H1 (cell line): ENCODE measurements around the gene MX1. TPM values are rescaled to one million over a fixed set of nuclear protein-coding genes. Genes with fewer than 3 reads are reported as not detected.

Experiments
- CTCF ChIA-PET: fragments of 300-600 bp; sonication (Branson Sonifier 250); formaldehyde crosslinking; loops from one replicate; lab custom pipeline; 2021; ENCODE audit not compliant: partially characterized antibody; lab: Charles Lee
- POLR2A ChIA-PET: fragments of 300-600 bp; sonication (Branson Sonifier 250); formaldehyde crosslinking; loops from one replicate; lab custom pipeline; 2021; ENCODE audit warnings: inconsistent platforms; ENCODE audit not compliant: partially characterized antibody; lab: Charles Lee
- DNase-seq, 2 experiments: peaks; one replicate each; pipeline versions ENCODE4 v3.0.0 to v3.0.0-alpha.2; 2010 to 2022; ENCODE audit warnings: low spot score in 2 of 2, low read depth in 1 of 2, mixed read lengths in 1 of 2
- FAIRE-seq: peaks from 2 replicates; lab custom pipeline; 2011; peaks lifted over from hg19 to GRCh38; lab: Jason Lieb, UNC
- H2AFZ ChIP-seq: 2 replicates; pipeline ENCODE4 v1.8.1; 2012; ENCODE audit warnings: low read length, inconsistent platforms
- H2AK5ac ChIP-seq: 2 replicates; pipeline ENCODE4 v1.6.1; 2013; ENCODE audit warnings: low read depth, low read length
- H2BK120ac ChIP-seq: replicated peaks from 2 replicates; pipeline ENCODE3; 2013; ENCODE audit warnings: low read depth, low read length, inconsistent platforms
- H2BK12ac ChIP-seq: 2 replicates; pipeline ENCODE4 v1.6.1; 2013; ENCODE audit warnings: low read depth, low read length
- H2BK15ac ChIP-seq: 2 replicates; pipeline ENCODE4 v1.6.1; 2013; ENCODE audit warnings: low read length
- H2BK20ac ChIP-seq: 2 replicates; pipeline ENCODE4 v1.6.1; 2013; ENCODE audit warnings: low read length
- H2BK5ac ChIP-seq: 2 replicates; pipeline ENCODE4 v1.6.1; 2013; ENCODE audit warnings: low read depth, low read length
- H3K14ac ChIP-seq: 2 replicates; pipeline ENCODE4 v1.6.1; 2013; ENCODE audit warnings: inconsistent platforms; ENCODE audit not compliant: insufficient read length
- H3K18ac ChIP-seq: 2 replicates; pipeline ENCODE4 v1.6.1; 2013; ENCODE audit warnings: low read length; ENCODE audit errors: extremely low read depth
- H3K23ac ChIP-seq: 2 replicates; pipeline ENCODE4 v1.6.1; 2013; ENCODE audit warnings: inconsistent platforms; ENCODE audit not compliant: insufficient read length
- H3K23me2 ChIP-seq: 2 replicates; pipeline ENCODE4 v1.6.1; 2013; ENCODE audit warnings: low read depth, low read length
- H3K27ac ChIP-seq: 2 replicates; pipeline ENCODE4 v1.6.1; 2011; ENCODE audit warnings: low read depth, low read length, inconsistent platforms
- H3K27me3 ChIP-seq, 4 experiments: replicated peaks in 1 of 4; 1 replicate in 1 of 4; 2 replicates in 3 of 4; pipeline versions ENCODE4 v1.6.1 to v1.8.1; 2011 to 2013; ENCODE audit warnings: low read length in 3 of 4, mild to moderate bottlenecking in 3 of 4, inconsistent platforms in 2 of 4, mixed read lengths in 2 of 4, moderate library complexity in 1 of 4; ENCODE audit not compliant: control insufficient read depth in 3 of 4, insufficient read depth in 3 of 4; ENCODE audit errors: extremely low read depth in 1 of 4
- H3K36me3 ChIP-seq, 4 experiments: 2 replicates each; pipeline versions ENCODE4 v1.6.1 to v1.8.1; 2011 to 2013; ENCODE audit warnings: mild to moderate bottlenecking in 4 of 4, low read length in 3 of 4, moderate library complexity in 2 of 4, control low read depth in 1 of 4, inconsistent platforms in 1 of 4; ENCODE audit not compliant: insufficient read depth in 4 of 4, control insufficient read depth in 2 of 4
- H3K4ac ChIP-seq: replicated peaks from 2 replicates; pipeline ENCODE3; 2013; ENCODE audit warnings: low read length, low read depth, mixed read lengths, inconsistent platforms; ENCODE audit not compliant: insufficient read length
- H3K4me1 ChIP-seq, 4 experiments: replicated peaks in 1 of 4; 1 replicate in 1 of 4; 2 replicates in 3 of 4; pipeline versions ENCODE4 v1.6.1 to v1.8.1; 2011 to 2013; ENCODE audit warnings: low read length in 3 of 4, inconsistent platforms in 2 of 4, mixed read lengths in 1 of 4; ENCODE audit not compliant: insufficient read depth in 4 of 4, control insufficient read depth in 3 of 4
- H3K4me2 ChIP-seq, 2 experiments: 2 replicates each; pipeline versions ENCODE4 v1.6.1 to v1.8.1; 2011 to 2013; ENCODE audit warnings: low read depth in 2 of 2, low read length in 2 of 2, control low read depth in 1 of 2, inconsistent platforms in 1 of 2, mild to moderate bottlenecking in 1 of 2; ENCODE audit not compliant: insufficient read depth in 1 of 2
- H3K4me3 ChIP-seq, 4 experiments: fragments of 200-600, 300-600 bp in 1 of 4; sonication (generic), shearing (Covaris generic), sonication (Bioruptor Twin) in 1 of 4; 2 replicates each; pipeline versions ENCODE4 v1.5.1 to v1.8.1; 2011 to 2016; ENCODE audit warnings: low read length in 4 of 4, low read depth in 3 of 4, control low read depth in 2 of 4, inconsistent platforms in 2 of 4, mild to moderate bottlenecking in 2 of 4, mixed read lengths in 1 of 4, moderate library complexity in 1 of 4; ENCODE audit not compliant: insufficient read depth in 2 of 4; ENCODE audit errors: extremely low read depth in 1 of 4
- H3K56ac ChIP-seq: replicated peaks from 2 replicates; pipeline ENCODE3; 2013; ENCODE audit warnings: low read depth, mild to moderate bottlenecking, mixed read lengths, low read length, inconsistent platforms; ENCODE audit not compliant: insufficient read length
- H3K79me1 ChIP-seq: 2 replicates; pipeline ENCODE4 v1.6.1; 2013; ENCODE audit warnings: low read depth, low read length, control low read depth
- H3K79me2 ChIP-seq, 2 experiments: 2 replicates each; pipeline versions ENCODE4 v1.6.1 to v1.8.1; 2012 to 2013; ENCODE audit warnings: low read length in 2 of 2, mild to moderate bottlenecking in 2 of 2, inconsistent platforms in 1 of 2; ENCODE audit not compliant: insufficient read depth in 2 of 2, control insufficient read depth in 1 of 2
- H3K9ac ChIP-seq, 4 experiments: replicated peaks in 1 of 4; 1 replicate in 1 of 4; 2 replicates in 3 of 4; pipeline versions ENCODE4 v1.6.1 to v1.8.1; 2011 to 2013; ENCODE audit warnings: low read depth in 3 of 4, low read length in 3 of 4, control low read depth in 2 of 4, mild to moderate bottlenecking in 2 of 4, moderate library complexity in 2 of 4, inconsistent platforms in 1 of 4; ENCODE audit errors: extremely low read depth in 1 of 4
- H3K9me3 ChIP-seq, 2 experiments: 2 replicates each; pipeline versions ENCODE4 v1.6.1 to v1.8.1; 2012 to 2013; ENCODE audit warnings: mild to moderate bottlenecking in 2 of 2, moderate library complexity in 2 of 2, control low read depth in 1 of 2, inconsistent platforms in 1 of 2, low read depth in 1 of 2, low read length in 1 of 2, mixed read lengths in 1 of 2; ENCODE audit not compliant: insufficient read depth in 2 of 2
- H4K20me1 ChIP-seq, 2 experiments: replicated peaks in 1 of 2; 2 replicates each; pipeline versions ENCODE3 to v1.8.1; 2011 to 2013; ENCODE audit warnings: inconsistent platforms in 2 of 2, low read length in 2 of 2, mild to moderate bottlenecking in 1 of 2; ENCODE audit not compliant: insufficient read depth in 2 of 2, control insufficient read depth in 1 of 2
- H4K5ac ChIP-seq: 2 replicates; pipeline ENCODE4 v1.6.1; 2013; ENCODE audit warnings: low read length, low read depth, mixed read lengths, inconsistent platforms; ENCODE audit not compliant: insufficient read length
- H4K8ac ChIP-seq: 2 replicates; pipeline ENCODE4 v1.8.0; 2013; ENCODE audit warnings: mild to moderate bottlenecking, moderate library complexity, low read length, inconsistent platforms; ENCODE audit not compliant: insufficient read depth; ENCODE audit errors: extremely low read depth
- H4K91ac ChIP-seq: replicated peaks from 2 replicates; pipeline ENCODE3; 2013; ENCODE audit warnings: low read length, mixed read lengths, inconsistent platforms; ENCODE audit not compliant: insufficient read length
- CHD1 ChIP-seq: IDR thresholded peaks from 2 replicates; pipeline ENCODE4 v1.6.1; 2012; ENCODE audit warnings: low read depth, low read length, improper control_type of control experiment
- CREB1 ChIP-seq: IDR thresholded peaks from 2 replicates; pipeline ENCODE4 v1.6.1; 2012; ENCODE audit warnings: inconsistent platforms
- EZH2 ChIP-seq: fragments of 200-600 bp; sonication (generic); IDR thresholded peaks from 2 replicates; pipeline ENCODE4 v1.7.1; 2012; ENCODE audit warnings: low read depth, mild to moderate bottlenecking, moderate library complexity, low read length, inconsistent platforms; ENCODE audit not compliant: severe bottlenecking
- MAFK ChIP-seq: IDR thresholded peaks from 2 replicates; pipeline ENCODE4 v1.6.1; 2012; ENCODE audit warnings: low read depth, mild to moderate bottlenecking, improper control_type of control experiment, low read length
- POLR2A ChIP-seq, 2 experiments: IDR thresholded peaks; 1 replicate in 1 of 2; 2 replicates in 1 of 2; pipeline ENCODE4 v1.6.1; 2011; ENCODE audit warnings: low read depth in 2 of 2, low read length in 2 of 2, mild to moderate bottlenecking in 2 of 2; ENCODE audit errors: control extremely low read depth in 1 of 2
- SIN3A ChIP-seq, 2 experiments: IDR thresholded peaks in 1 of 2; conservative IDR thresholded peaks in 1 of 2; 2 replicates each; pipeline ENCODE4 v1.6.1; 2011 to 2012; ENCODE audit warnings: low read length in 2 of 2, improper control_type of control experiment in 1 of 2, low read depth in 1 of 2, mild to moderate bottlenecking in 1 of 2
- SRF ChIP-seq: IDR thresholded peaks from 2 replicates; pipeline ENCODE4 v1.6.1; 2011; ENCODE audit warnings: mild to moderate bottlenecking, low read depth, low read length, moderate library complexity
- TAF7 ChIP-seq: optimal IDR thresholded peaks from 2 replicates; pipeline ENCODE3; 2011; ENCODE audit warnings: low read depth, mild to moderate bottlenecking, inconsistent platforms, low read length, moderate library complexity, borderline replicate concordance
- TCF12 ChIP-seq: IDR thresholded peaks from 2 replicates; pipeline ENCODE4 v1.6.1; 2011; ENCODE audit warnings: low read depth, mild to moderate bottlenecking, low read length
- WGBS, 2 experiments: shearing (Covaris generic) in 1 of 2; methylation state at CpG; one replicate each; pipeline versions ENCODE4 v1.1.6 to v1.1.7; 2013 to 2015; ENCODE audit warnings: low lambda C conversion rate in 2 of 2, mixed read lengths in 2 of 2, inconsistent platforms in 1 of 2, low coverage in 1 of 2, missing lambda C conversion rate in 1 of 2; ENCODE audit not compliant: insufficient replicate concordance in 2 of 2, insufficient coverage in 1 of 2, insufficient read length in 1 of 2; ENCODE audit errors: extremely low coverage in 1 of 2, missing lambda C conversion rate in 1 of 2; 5-methylcytosine and 5-hydroxymethylcytosine counted together
- polyA plus RNA-seq, 7 experiments: library from polyadenylated mRNA; depleted of rRNA in 3 of 7; stranded (reverse) in 5 of 7; unstranded in 2 of 7; fragments of >200 nt in 5 of 7; fragments of 200-250 nt in 2 of 7; gene quantifications; 1 replicate in 5 of 7; 2 replicates in 1 of 7; 4 replicates in 1 of 7; pipeline versions ENCODE4 v1.2.1 to v1.2.3, GENCODE V29; 2011 to 2013; ENCODE audit warnings: missing spikeins in 2 of 7, mixed read lengths in 2 of 7
- total RNA-seq: library from RNA; stranded (reverse); fragmentation: NEBNext Ultra II Directional; extraction: Animal tissue kit (Norgen Biotek cat#: 25700); gene quantifications from 2 replicates; pipeline ENCODE4 v1.2.1, GENCODE V29; 2021

MX1 gene
- total and polyA plus RNA-seq, 2 of the 8 experiments (the other 6 are each of a cell fraction or from before 2014, with no cell fraction given): 3.8 to 5.7 TPM

DNA sequence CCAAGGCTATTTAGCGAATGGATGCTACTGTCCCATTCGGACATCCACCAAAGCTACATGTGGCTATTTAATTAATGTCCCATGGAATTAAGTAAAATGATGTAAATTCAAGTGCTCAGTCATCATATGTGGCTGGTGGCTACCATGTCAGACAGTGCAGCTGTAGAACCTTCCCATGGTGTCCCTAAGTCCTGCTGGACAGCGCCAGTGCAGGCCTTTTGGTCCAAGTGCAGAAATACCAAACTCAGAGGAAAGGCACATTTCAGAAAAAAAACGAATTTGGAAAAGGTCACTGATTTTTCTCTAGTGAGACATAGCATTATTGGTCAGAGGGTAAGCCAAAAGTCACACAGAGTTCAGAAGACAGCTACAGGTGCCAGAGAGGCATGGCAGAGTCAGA lies 64.3 kb downstream of the MX1 start:
- no peak overlapping the region for H3K4me2 ChIP-seq
- H2BK12ac ChIP-seq: no peak overlapping the region
- no peaks in the 10 kb centered on the region for H3K4me1 ChIP-seq
- H3K4ac ChIP-seq: no peak overlapping the region
- no peaks in the 10 kb centered on the region for H3K23me2 ChIP-seq
- H3K79me2 ChIP-seq: no peaks in the 10 kb centered on the region
- no peak overlapping the region for H3K56ac ChIP-seq
- H3K9me3 ChIP-seq: no peaks in the 10 kb centered on the region
- no peak overlapping the region for H2BK120ac ChIP-seq
- no peak for FAIRE-seq
- H4K20me1 ChIP-seq: no peaks in the 10 kb centered on the region
- no peak overlapping the region for H4K8ac ChIP-seq
- POLR2A ChIA-PET: no interaction called here
- no peak overlapping the region for H2BK20ac ChIP-seq
- no peaks in the 10 kb centered on the region for H3K27me3 ChIP-seq
- no peak overlapping the region for H3K23ac ChIP-seq
- CTCF ChIA-PET: interaction anchor here (0.6 to 1.3 kb wide), 2 partner anchors 130 to 208 kb away, joined by 3 to 5 read pairs; no protein-coding TSS in a partner anchor
- H3K18ac ChIP-seq: no peak overlapping the region
- no peak overlapping the region for H2AFZ ChIP-seq
- no peak overlapping the region for H3K9ac ChIP-seq
- TF ChIP-seq SIN3A (conservative IDR thresholded peaks at IDR 0.05 in 1 of 2, IDR thresholded peaks at IDR 0.05 in 1 of 2; ENCODE audit: low read depth in 1 of 2, low read length in 2 of 2): no peak
- no peak for TF ChIP-seq CREB1
- no peak for TF ChIP-seq TAF7
- no peak for TF ChIP-seq SRF
- TF ChIP-seq POLR2A (IDR thresholded peaks at IDR 0.05; ENCODE audit: control extremely low read depth in 1 of 2, low read depth in 2 of 2, low read length in 2 of 2): no peak
- TF ChIP-seq EZH2: no peak
- no peak for TF ChIP-seq CHD1
- no peak for TF ChIP-seq TCF12
- no peak for TF ChIP-seq MAFK
- DNase-seq: no peak
- no peak overlapping the region for H3K4me3 ChIP-seq
- 80% methylated on average over 4 of the region's 4 CpGs; no CpG with 5 or more reads in 1 of the 2 experiments for WGBS, 2 experiments
- no peaks in the 10 kb centered on the region for H3K79me1 ChIP-seq
- H2BK15ac ChIP-seq: no peak overlapping the region
- no peak overlapping the region for H4K5ac ChIP-seq
- H3K27ac ChIP-seq: no peak overlapping the region
- H2AK5ac ChIP-seq: no peak overlapping the region
- H3K14ac ChIP-seq: no peak overlapping the region
- H2BK5ac ChIP-seq: no peak overlapping the region
- H3K36me3 ChIP-seq: peaks cover 0 to 6% (median under 1%) of the 10 kb centered on the region in 4 experiments; a peak in 3 of 8 replicates
- H4K91ac ChIP-seq: no peak overlapping the region
